Stimulated activated CD8-positive, alpha-beta memory T cell treated with anti-CD3 and anti-CD28 coated beads, Interleukin-7, amount 100 ng/mL, for 4 hours (primary cell): ENCODE results near the gene LTBP4.
"Not testable (repeated sequence)": the region's sequence is repeated elsewhere in the genome, so short reads cannot be mapped to it uniquely, and the experiment has no call there.

Source experiments
- DNase-seq, 2 donors: peaks; one replicate each; pipeline ENCODE4 v3.0.0-alpha.2; 2020; ENCODE audit warnings: low read depth in 2 of 2

Gene LTBP4

GRCh38 chr19:40576585-40577451 lies 24.4 kb upstream of the LTBP4 start, which contains the start of gene SHKBP1:
TSS of gene SHKBP1 (plus strand) at chr19:40576873. CDS start at chr19:40576900, 27 bp downstream.
- DNase-seq = peak; percentile 88

- no peak for DNase-seq
These were observed 22.7 kb upstream of the LTBP4 start for GRCh38 chr19:40578442-40578908.

GRCh38 chr19:40580619-40581018 lies 20.6 kb upstream of the LTBP4 start:
- DNase-seq = no peak

- no peak for DNase-seq
These were observed 19.6 kb upstream of the LTBP4 start for GRCh38 chr19:40581531-40581930.

GRCh38 chr19:40582467-40582866 lies 18.7 kb upstream of the LTBP4 start:
- no peak for DNase-seq

- DNase-seq = no peak
These were observed 17.9 kb upstream of the LTBP4 start for GRCh38 chr19:40583283-40583682.

GRCh38 chr19:40584007-40584406 lies 17.2 kb upstream of the LTBP4 start:
- no peak for DNase-seq

GRCh38 chr19:40585241-40585981 lies 15.8 kb upstream of the LTBP4 start:
- DNase-seq = no peak

GRCh38 chr19:40585982-40586422 lies 15.2 kb upstream of the LTBP4 start:
- DNase-seq = no peak

- no peak for DNase-seq
These were observed 14.6 kb upstream of the LTBP4 start for GRCh38 chr19:40586611-40587010.

GRCh38 chr19:40588110-40588854 lies 12.9 kb upstream of the LTBP4 start:
- no peak for DNase-seq

GRCh38 chr19:40588926-40589569 lies 12.1 kb upstream of the LTBP4 start:
- no peak for DNase-seq

- no peak for DNase-seq
These were observed 11.4 kb upstream of the LTBP4 start for GRCh38 chr19:40589591-40590429.

- DNase-seq = no peak
These were observed 10.5 kb upstream of the LTBP4 start for GRCh38 chr19:40590464-40591265.

GRCh38 chr19:40591724-40592123 lies 9.4 kb upstream of the LTBP4 start:
- DNase-seq = not testable (repeated sequence)

- no peak for DNase-seq
These were observed 9.0 kb upstream of the LTBP4 start for GRCh38 chr19:40592170-40592569.

- no peak for DNase-seq
These were observed 6.9 kb upstream of the LTBP4 start for GRCh38 chr19:40594255-40594654.

- no peak for DNase-seq
These were observed 6.5 kb upstream of the LTBP4 start for GRCh38 chr19:40594657-40595091.

GRCh38 chr19:40596608-40597328 lies 4.4 kb upstream of the LTBP4 start:
- no peak for DNase-seq
